HCT116 (cell line): ENCODE measurements around the gene SFXN5. TPM values are rescaled to one million over a fixed set of nuclear protein-coding genes. Genes with fewer than 3 reads are reported as not detected.

Experiments used
- ATAC-seq: fragments of 200-7000 bp; cut with Tn5 transposase; 2 replicates; pipeline ENCODE4 v1.9.1; 2020; ENCODE audit warnings: mild to moderate bottlenecking, moderate library complexity
- BruUV-seq: library from RNA; stranded (reverse); fragments of 400-500 nt; replicated peaks from 2 replicates; lab custom pipeline; 2021; lab: Mats Ljungman, UMichigan
- CTCF ChIA-PET: fragments of 300-600 bp; sonication (Branson Sonifier 250); formaldehyde crosslinking; loops from one replicate; lab custom pipeline; 2021; ENCODE audit warnings: antibody characterized with exemption; lab: Charles Lee
- POLR2A ChIA-PET: fragments of 300-600, 350-600 bp; sonication (Branson Sonifier 250); formaldehyde crosslinking; loops from one replicate; lab custom pipeline; 2021; ENCODE audit warnings: antibody characterized with exemption; lab: Charles Lee
- RAD21 ChIA-PET, 2 experiments: fragments of 300-600 bp; sonication (Branson Sonifier 250); formaldehyde crosslinking; loops; one replicate each; lab custom pipeline; 2023; ENCODE audit warnings: low total read pairs in 2 of 2; ENCODE audit not compliant: uncharacterized antibody in 2 of 2, unreplicated experiment in 2 of 2, low non-redundant PET in 1 of 2; lab: Charles Lee
- DNase-seq: peaks from one replicate; pipeline ENCODE4 v3.0.0-alpha.2; 2010; ENCODE audit warnings: low read depth, low spot score
- H2AFZ ChIP-seq: fragments of 200-600 bp; shearing (Covaris generic), sonication (generic); 2 replicates; pipeline ENCODE4 v1.6.1; 2017; ENCODE audit warnings: low read depth, mixed run types, mixed read lengths, antibody characterized with exemption, low read length; ENCODE audit not compliant: poor library complexity, severe bottlenecking
- H3K27ac ChIP-seq: 2 replicates; pipeline ENCODE4 v1.5.1; 2012; ENCODE audit warnings: low read depth, low read length
- H3K27me3 ChIP-seq: fragments of 200-600 bp; sonication (generic); 2 replicates; pipeline ENCODE4 v1.6.1; 2016; ENCODE audit warnings: mixed run types, low read length, mixed read lengths; ENCODE audit not compliant: insufficient read depth
- H3K36me3 ChIP-seq, 2 experiments: fragments of 200-500 bp in 1 of 2; fragments of 200-600 bp in 1 of 2; sonication (Bioruptor generic) in 1 of 2; sonication (generic) in 1 of 2; 2 replicates each; pipeline versions ENCODE4 v1.5.1 to v1.6.1; 2014 to 2016; ENCODE audit warnings: low read length in 2 of 2, inconsistent platforms in 1 of 2, mixed read lengths in 1 of 2, mixed run types in 1 of 2; ENCODE audit not compliant: insufficient read depth in 2 of 2, control insufficient read depth in 1 of 2
- H3K4me1 ChIP-seq, 2 experiments: fragments of 200-600 bp in 1 of 2; sonication (generic) in 1 of 2; 2 replicates each; pipeline versions ENCODE4 v1.5.1 to v1.6.1; 2012 to 2017; ENCODE audit warnings: low read length in 2 of 2, inconsistent platforms in 1 of 2, mild to moderate bottlenecking in 1 of 2, mixed read lengths in 1 of 2, mixed run types in 1 of 2, moderate library complexity in 1 of 2; ENCODE audit not compliant: insufficient read depth in 2 of 2, control insufficient read depth in 1 of 2
- H3K4me2 ChIP-seq: fragments of 200-600 bp; sonication (generic); 2 replicates; pipeline ENCODE4 v1.6.1; 2017; ENCODE audit warnings: mixed run types, low read length, mixed read lengths
- H3K4me3 ChIP-seq, 2 experiments: fragments of 200-600 bp in 1 of 2; sonication (generic) in 1 of 2; replicated peaks in 1 of 2; 2 replicates each; pipeline ENCODE4 v1.5.1; 2011 to 2016; ENCODE audit warnings: low read length in 2 of 2, control low read depth in 1 of 2, low read depth in 1 of 2, mild to moderate bottlenecking in 1 of 2, mixed read lengths in 1 of 2, mixed run types in 1 of 2
- H3K79me2 ChIP-seq: fragments of 200-600 bp; sonication (generic); 2 replicates; pipeline ENCODE4 v1.6.1; 2017; ENCODE audit warnings: mild to moderate bottlenecking, mixed run types, low read length, moderate library complexity, mixed read lengths; ENCODE audit not compliant: insufficient read depth
- H3K9ac ChIP-seq: fragments of 200-600 bp; sonication (generic); 2 replicates; pipeline ENCODE4 v1.6.1; 2016; ENCODE audit warnings: low read length, mixed read lengths
- H3K9me2 ChIP-seq: fragments of 200-600 bp; sonication (generic), shearing (Covaris generic); 2 replicates; pipeline ENCODE4 v1.6.1; 2017; ENCODE audit warnings: mixed run types, mild to moderate bottlenecking, moderate library complexity; ENCODE audit not compliant: insufficient read depth
- H3K9me3 ChIP-seq, 2 experiments: fragments of 200-500 bp in 1 of 2; fragments of 200-600 bp in 1 of 2; sonication (Bioruptor generic) in 1 of 2; sonication (generic) in 1 of 2; 2 replicates each; pipeline ENCODE4 v1.6.1; 2014 to 2017; ENCODE audit warnings: low read length in 2 of 2, mixed read lengths in 2 of 2, inconsistent platforms in 1 of 2, low read depth in 1 of 2, mild to moderate bottlenecking in 1 of 2, mixed run types in 1 of 2, moderate library complexity in 1 of 2; ENCODE audit not compliant: control insufficient read depth in 1 of 2, insufficient read depth in 1 of 2
- H4K20me1 ChIP-seq: fragments of 200-600 bp; sonication (generic), shearing (Covaris generic); 2 replicates; pipeline ENCODE4 v1.6.1; 2017; ENCODE audit warnings: mixed run types, mild to moderate bottlenecking, moderate library complexity; ENCODE audit not compliant: insufficient read depth
- CBX3 ChIP-seq: IDR thresholded peaks from 2 replicates; pipeline ENCODE4 v1.6.1; 2012; ENCODE audit warnings: low read depth
- CEBPB ChIP-seq: IDR thresholded peaks from 2 replicates; pipeline ENCODE4 v1.6.1; 2012; ENCODE audit warnings: low read depth
- EGR1 ChIP-seq: IDR thresholded peaks from 2 replicates; pipeline ENCODE4 v1.6.1; 2012; ENCODE audit warnings: low read depth
- ELF1 ChIP-seq: IDR thresholded peaks from 2 replicates; pipeline ENCODE4 v1.6.1; 2012; ENCODE audit warnings: low read depth, borderline replicate concordance
- EZH2 ChIP-seq: fragments of 200-600 bp; sonication (generic); IDR thresholded peaks from 2 replicates; pipeline ENCODE4 v1.6.1; 2017; ENCODE audit warnings: antibody characterized with exemption, mixed run types
- EZH2phosphoT487 ChIP-seq: fragments of 200-600 bp; IDR thresholded peaks from 2 replicates; pipeline ENCODE4 v1.6.1; 2018; ENCODE audit warnings: antibody characterized with exemption, borderline replicate concordance
- JUND ChIP-seq: IDR thresholded peaks from 2 replicates; pipeline ENCODE4 v1.6.1; 2012
- POLR2AphosphoS5 ChIP-seq: IDR thresholded peaks from 2 replicates; pipeline ENCODE4 v1.6.1; 2011; ENCODE audit warnings: mild to moderate bottlenecking, low read depth, low read length, moderate library complexity
- RAD21 ChIP-seq: IDR thresholded peaks from 2 replicates; pipeline ENCODE4 v1.6.1; 2012; ENCODE audit warnings: low read depth, mild to moderate bottlenecking
- SIN3A ChIP-seq: IDR thresholded peaks from 2 replicates; pipeline ENCODE4 v1.6.1; 2012; ENCODE audit warnings: low read depth
- SRF ChIP-seq: IDR thresholded peaks from 2 replicates; pipeline ENCODE4 v1.6.1; 2012; ENCODE audit warnings: low read depth
- YY1 ChIP-seq: IDR thresholded peaks from 2 replicates; pipeline ENCODE4 v1.6.1; 2011; ENCODE audit warnings: low read length, low read depth, moderate library complexity, mild to moderate bottlenecking; ENCODE audit not compliant: insufficient replicate concordance; ENCODE audit errors: extremely low read depth
- ZFX ChIP-seq: fragments of 450-650 bp; IDR thresholded peaks from 2 replicates; pipeline ENCODE4 v1.6.1; 2017
- ZNF274 ChIP-seq: fragments of 200-500 bp; sonication (Bioruptor generic); IDR thresholded peaks from 2 replicates; pipeline ENCODE4 v1.6.1; 2014; ENCODE audit warnings: mild to moderate bottlenecking, low read depth, low read length, inconsistent platforms
- intact Hi-C: fragments of 100-400 bp; cut with micrococcal nuclease; formaldehyde crosslinking; loops from 2 replicates; pipeline ENCODE4 v1.10.0; 2022
- total RNA-seq: library from RNA; stranded (reverse); gene quantifications from one replicate; pipeline ENCODE4 v1.2.1, GENCODE V29; 2021; ENCODE audit not compliant: unreplicated experiment
- TF ChIP-seq, protein P1 (sequence below): IDR thresholded peaks from 2 replicates; pipeline ENCODE4 v1.6.1; 2012; ENCODE audit warnings: low read depth
- TF ChIP-seq, protein P2 (sequence below), 3 experiments: fragments of 200-600 bp in 1 of 3; sonication (generic) in 1 of 3; IDR thresholded peaks in 2 of 3; conservative IDR thresholded peaks in 1 of 3; 2 replicates each; pipeline ENCODE4 v1.5.1; 2012 to 2017; ENCODE audit warnings: low read depth in 2 of 3, low read length in 2 of 3, antibody characterized with exemption in 1 of 3, borderline replicate concordance in 1 of 3, control low read depth in 1 of 3, mild to moderate bottlenecking in 1 of 3, mixed read lengths in 1 of 3, mixed run types in 1 of 3, moderate library complexity in 1 of 3; ENCODE audit not compliant: insufficient read depth in 1 of 3
- TF ChIP-seq, protein P3 (sequence below): IDR thresholded peaks from 2 replicates; pipeline ENCODE4 v1.6.1; 2011; ENCODE audit warnings: mild to moderate bottlenecking, low read length, moderate library complexity; ENCODE audit not compliant: insufficient replicate concordance; ENCODE audit errors: extremely low read depth
- TF ChIP-seq, protein P4 (sequence below): IDR thresholded peaks from 2 replicates; pipeline ENCODE4 v1.6.1; 2012

Gene SFXN5
- total RNA-seq, 1 experiment from 2014 or later: 10.0 TPM

DNA sequence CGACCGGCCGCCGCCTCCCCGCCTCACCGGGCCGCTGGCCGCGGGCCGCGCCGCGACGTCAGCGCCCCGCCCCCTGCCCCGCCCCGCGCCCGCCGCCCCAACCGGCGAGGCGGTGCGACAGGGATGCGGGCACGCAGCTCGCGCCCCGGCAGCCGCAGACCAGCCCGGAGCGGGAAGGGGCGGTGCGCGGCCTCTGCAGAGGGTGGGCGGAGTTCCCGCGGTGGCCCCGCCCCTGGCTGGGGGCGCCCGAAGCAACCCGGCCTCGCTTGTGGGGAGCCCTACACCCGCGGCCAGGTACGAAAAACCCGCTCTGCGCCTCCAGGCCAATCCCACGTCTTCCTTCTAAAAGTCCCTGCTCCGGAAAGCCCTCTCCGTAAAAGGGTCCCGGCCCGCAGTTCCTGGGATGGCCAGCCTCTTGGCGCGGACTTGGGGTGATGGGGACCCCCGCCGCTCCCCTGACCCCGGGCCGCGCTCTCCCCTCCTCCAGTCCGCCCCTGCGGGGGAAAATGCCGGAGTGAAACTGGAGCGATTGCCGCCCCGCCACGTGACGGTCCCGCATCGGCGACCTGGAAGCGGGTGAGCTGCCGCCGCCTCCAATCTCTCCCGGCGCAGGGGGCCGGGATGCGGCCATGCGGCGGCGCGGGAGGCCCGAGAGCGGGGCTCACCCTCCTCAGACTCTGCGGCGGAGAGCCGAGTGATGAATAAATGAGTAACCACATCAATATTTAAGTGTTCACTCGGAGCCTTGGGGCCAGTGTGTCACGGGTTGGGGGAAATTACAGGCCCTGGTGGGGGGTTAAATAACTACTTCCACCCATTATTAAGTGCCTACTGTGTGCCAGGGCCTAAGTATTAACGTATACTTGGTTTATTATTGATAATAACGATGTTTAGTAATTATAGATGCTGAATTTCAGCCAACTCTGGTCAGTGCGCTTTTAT is 41.7 kb upstream of the SFXN5 start, which contains the start of gene RAB11FIP5:
Gene RAB11FIP5 (minus strand): TSS at position 36 of the 942 bp plus-strand sequence. CDS start 171 bp downstream, outside the sequence.
- Histone ChIP-seq H3K4me1 (peaks cover 20 to 26% of the 10 kb centered on the region in 2 experiments), H3K9me3 (no peaks in the 10 kb centered on the region), H3K4me3 (peak within 1 kb of the TSS; percentile 69 to 85), H3K36me3 (no peaks in the 10 kb centered on the region; a peak in 1 of 4 replicates), H4K20me1 (no peaks in the 10 kb centered on the region), H3K4me2 (peak within 1 kb of the TSS; percentile 95), H2AFZ (peak within 1 kb of the TSS; percentile 33), H3K79me2 (peaks cover 41% of the 10 kb centered on the region), H3K9ac (peak within 1 kb of the TSS; percentile 91), H3K9me2 (no peaks in the 10 kb centered on the region), H3K27me3 (no peaks in the 10 kb centered on the region), H3K27ac (peak within 1 kb of the TSS; percentile 91)
- ChIA-PET RAD21 (interaction anchor here in 1 of 2 experiments (1.0 kb wide), 1 partner anchor 24 kb away, joined by 3 read pairs; no protein-coding TSS in a partner anchor), POLR2A (no interaction called here), CTCF (interaction anchor here (1.0 to 1.3 kb wide), 2 partner anchors 20 to 64 kb away, joined by 3 to 4 read pairs; no protein-coding TSS in a partner anchor)
- intact Hi-C loops: no loop called here
- no TSS peak for BruUV-seq
- DNase-seq: peak; percentile 23
- peak; percentile 87 for ATAC-seq
- no peak for TF ChIP-seq EZH2phosphoT487
- TF ChIP-seq RAD21: no peak
- no peak for TF ChIP-seq EZH2
- no peak; the same call in 1 of the 2 replicates for TF ChIP-seq ZFX
- TF ChIP-seq POLR2AphosphoS5: peak; percentile 63
- TF ChIP-seq ELF1: no peak
- TF ChIP-seq CBX3: no peak
- 0 out of 2 replicates have a peak, but pooled peaks have one; percentile 9 for TF ChIP-seq SIN3A
- no peak for TF ChIP-seq YY1
- TF ChIP-seq EGR1: no peak
- no peak for TF ChIP-seq JUND
- no peak for TF ChIP-seq SRF
- TF ChIP-seq, protein P1, sequence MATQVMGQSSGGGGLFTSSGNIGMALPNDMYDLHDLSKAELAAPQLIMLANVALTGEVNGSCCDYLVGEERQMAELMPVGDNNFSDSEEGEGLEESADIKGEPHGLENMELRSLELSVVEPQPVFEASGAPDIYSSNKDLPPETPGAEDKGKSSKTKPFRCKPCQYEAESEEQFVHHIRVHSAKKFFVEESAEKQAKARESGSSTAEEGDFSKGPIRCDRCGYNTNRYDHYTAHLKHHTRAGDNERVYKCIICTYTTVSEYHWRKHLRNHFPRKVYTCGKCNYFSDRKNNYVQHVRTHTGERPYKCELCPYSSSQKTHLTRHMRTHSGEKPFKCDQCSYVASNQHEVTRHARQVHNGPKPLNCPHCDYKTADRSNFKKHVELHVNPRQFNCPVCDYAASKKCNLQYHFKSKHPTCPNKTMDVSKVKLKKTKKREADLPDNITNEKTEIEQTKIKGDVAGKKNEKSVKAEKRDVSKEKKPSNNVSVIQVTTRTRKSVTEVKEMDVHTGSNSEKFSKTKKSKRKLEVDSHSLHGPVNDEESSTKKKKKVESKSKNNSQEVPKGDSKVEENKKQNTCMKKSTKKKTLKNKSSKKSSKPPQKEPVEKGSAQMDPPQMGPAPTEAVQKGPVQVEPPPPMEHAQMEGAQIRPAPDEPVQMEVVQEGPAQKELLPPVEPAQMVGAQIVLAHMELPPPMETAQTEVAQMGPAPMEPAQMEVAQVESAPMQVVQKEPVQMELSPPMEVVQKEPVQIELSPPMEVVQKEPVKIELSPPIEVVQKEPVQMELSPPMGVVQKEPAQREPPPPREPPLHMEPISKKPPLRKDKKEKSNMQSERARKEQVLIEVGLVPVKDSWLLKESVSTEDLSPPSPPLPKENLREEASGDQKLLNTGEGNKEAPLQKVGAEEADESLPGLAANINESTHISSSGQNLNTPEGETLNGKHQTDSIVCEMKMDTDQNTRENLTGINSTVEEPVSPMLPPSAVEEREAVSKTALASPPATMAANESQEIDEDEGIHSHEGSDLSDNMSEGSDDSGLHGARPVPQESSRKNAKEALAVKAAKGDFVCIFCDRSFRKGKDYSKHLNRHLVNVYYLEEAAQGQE: no peak
- no peak for TF ChIP-seq CEBPB
- TF ChIP-seq, protein P2, sequence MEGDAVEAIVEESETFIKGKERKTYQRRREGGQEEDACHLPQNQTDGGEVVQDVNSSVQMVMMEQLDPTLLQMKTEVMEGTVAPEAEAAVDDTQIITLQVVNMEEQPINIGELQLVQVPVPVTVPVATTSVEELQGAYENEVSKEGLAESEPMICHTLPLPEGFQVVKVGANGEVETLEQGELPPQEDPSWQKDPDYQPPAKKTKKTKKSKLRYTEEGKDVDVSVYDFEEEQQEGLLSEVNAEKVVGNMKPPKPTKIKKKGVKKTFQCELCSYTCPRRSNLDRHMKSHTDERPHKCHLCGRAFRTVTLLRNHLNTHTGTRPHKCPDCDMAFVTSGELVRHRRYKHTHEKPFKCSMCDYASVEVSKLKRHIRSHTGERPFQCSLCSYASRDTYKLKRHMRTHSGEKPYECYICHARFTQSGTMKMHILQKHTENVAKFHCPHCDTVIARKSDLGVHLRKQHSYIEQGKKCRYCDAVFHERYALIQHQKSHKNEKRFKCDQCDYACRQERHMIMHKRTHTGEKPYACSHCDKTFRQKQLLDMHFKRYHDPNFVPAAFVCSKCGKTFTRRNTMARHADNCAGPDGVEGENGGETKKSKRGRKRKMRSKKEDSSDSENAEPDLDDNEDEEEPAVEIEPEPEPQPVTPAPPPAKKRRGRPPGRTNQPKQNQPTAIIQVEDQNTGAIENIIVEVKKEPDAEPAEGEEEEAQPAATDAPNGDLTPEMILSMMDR (IDR thresholded peaks at IDR 0.05 in 2 of 3, conservative IDR thresholded peaks at IDR 0.05 in 1 of 3; ENCODE audit: borderline replicate concordance in 1 of 3, insufficient read depth in 1 of 3, low read depth in 2 of 3, low read length in 2 of 3): no peak
- no peak for TF ChIP-seq ZNF274
- TF ChIP-seq, protein P3, sequence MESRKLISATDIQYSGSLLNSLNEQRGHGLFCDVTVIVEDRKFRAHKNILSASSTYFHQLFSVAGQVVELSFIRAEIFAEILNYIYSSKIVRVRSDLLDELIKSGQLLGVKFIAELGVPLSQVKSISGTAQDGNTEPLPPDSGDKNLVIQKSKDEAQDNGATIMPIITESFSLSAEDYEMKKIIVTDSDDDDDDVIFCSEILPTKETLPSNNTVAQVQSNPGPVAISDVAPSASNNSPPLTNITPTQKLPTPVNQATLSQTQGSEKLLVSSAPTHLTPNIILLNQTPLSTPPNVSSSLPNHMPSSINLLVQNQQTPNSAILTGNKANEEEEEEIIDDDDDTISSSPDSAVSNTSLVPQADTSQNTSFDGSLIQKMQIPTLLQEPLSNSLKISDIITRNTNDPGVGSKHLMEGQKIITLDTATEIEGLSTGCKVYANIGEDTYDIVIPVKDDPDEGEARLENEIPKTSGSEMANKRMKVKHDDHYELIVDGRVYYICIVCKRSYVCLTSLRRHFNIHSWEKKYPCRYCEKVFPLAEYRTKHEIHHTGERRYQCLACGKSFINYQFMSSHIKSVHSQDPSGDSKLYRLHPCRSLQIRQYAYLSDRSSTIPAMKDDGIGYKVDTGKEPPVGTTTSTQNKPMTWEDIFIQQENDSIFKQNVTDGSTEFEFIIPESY: no peak
- TF ChIP-seq, protein P4, sequence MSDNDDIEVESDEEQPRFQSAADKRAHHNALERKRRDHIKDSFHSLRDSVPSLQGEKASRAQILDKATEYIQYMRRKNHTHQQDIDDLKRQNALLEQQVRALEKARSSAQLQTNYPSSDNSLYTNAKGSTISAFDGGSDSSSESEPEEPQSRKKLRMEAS: peak; percentile 76; the same call in 1 of the 2 replicates
